ENCODE data around the gene IL31. TPM values are rescaled to one million over a fixed set of nuclear protein-coding genes. Genes with fewer than 3 reads are reported as not detected.

IL31 gene
- total and polyA plus RNA-seq, 3 donors from 2014 or later = 0.38 TPM; not detected in 2

- intact Hi-C loops (cut with DNase I; ENCODE audit: low total_unique reads) = no loop called here
- TF ChIP-seq POLR2A (IDR thresholded peaks at IDR 0.05) = no peak
- TF ChIP-seq CTCF (IDR thresholded peaks at IDR 0.05) = no peak
These were observed 11.0 kb downstream of the IL31 start for GRCh38 chr12:122162976-122163375.

GRCh38 chr12:122161682-122162081 is 12.3 kb downstream of the IL31 start:
- 85 to 87% methylated on average over 8 of the region's 8 CpGs for WGBS, 2 donors
- DNase-seq = no peak
- intact Hi-C loops (cut with DNase I; ENCODE audit: low total_unique reads) = no loop called here
- Histone ChIP-seq H3K4me1 (no peaks in the 10 kb centered on the region), H3K27me3 (no peaks in the 10 kb centered on the region), H3K36me3 (ENCODE audit: low read depth, missing control alignments) (no peaks in the 10 kb centered on the region), H3K4me3 (no peak overlapping the region), H3K9me3 (no peaks in the 10 kb centered on the region), H3K27ac (no peak overlapping the region)
- no peak for TF ChIP-seq POLR2A (IDR thresholded peaks at IDR 0.05)
- TF ChIP-seq CTCF (IDR thresholded peaks at IDR 0.05) = no peak

More at GRCh38 chr12:122162976-122163375, 11.0 kb downstream of the IL31 start:
- Histone ChIP-seq H3K9me3 (no peaks in the 10 kb centered on the region), H3K27me3 (no peaks in the 10 kb centered on the region), H3K27ac (no peak overlapping the region), H3K4me1 (no peaks in the 10 kb centered on the region), H3K4me3 (no peak overlapping the region), H3K36me3 (ENCODE audit: low read depth, missing control alignments) (no peaks in the 10 kb centered on the region)
- WGBS, 2 donors = 91 to 92% methylated on average over 3 of the region's 3 CpGs
- no peak for DNase-seq

- 85 to 86% methylated on average over 11 of the region's 11 CpGs for WGBS, 2 donors
- Histone ChIP-seq H3K9me3 (no peaks in the 10 kb centered on the region), H3K27me3 (no peaks in the 10 kb centered on the region), H3K4me1 (no peaks in the 10 kb centered on the region), H3K4me3 (no peak overlapping the region), H3K27ac (no peak overlapping the region), H3K36me3 (ENCODE audit: low read depth, missing control alignments) (no peaks in the 10 kb centered on the region)
- intact Hi-C loops (cut with DNase I; ENCODE audit: low total_unique reads) = no loop called here
- TF ChIP-seq CTCF (IDR thresholded peaks at IDR 0.05) = no peak
- no peak for TF ChIP-seq POLR2A (IDR thresholded peaks at IDR 0.05)
- DNase-seq = no peak
These were observed 13.3 kb downstream of the IL31 start for GRCh38 chr12:122160761-122161160.

- Histone ChIP-seq H3K27ac (no peak overlapping the region), H3K27me3 (no peaks in the 10 kb centered on the region), H3K4me3 (no peak overlapping the region), H3K9me3 (no peaks in the 10 kb centered on the region), H3K4me1 (no peaks in the 10 kb centered on the region), H3K36me3 (ENCODE audit: low read depth, missing control alignments) (no peaks in the 10 kb centered on the region)
- no peak for DNase-seq
- 68 to 79% methylated on average over 4 of the region's 4 CpGs for WGBS, 2 donors
- intact Hi-C loops (cut with DNase I; ENCODE audit: low total_unique reads) = no loop called here
- no peak for TF ChIP-seq POLR2A (IDR thresholded peaks at IDR 0.05)
- TF ChIP-seq CTCF (IDR thresholded peaks at IDR 0.05) = no peak
These were observed 14.1 kb downstream of the IL31 start for GRCh38 chr12:122159882-122160281.

GRCh38 chr12:122158700-122159285 is 15.2 kb downstream of the IL31 start:
- no peak for DNase-seq
- 94 to 95% methylated on average over 7 of the region's 7 CpGs for whole genome bisulfite sequencing, 2 donors
- TF ChIP-seq CTCF (IDR thresholded peaks at IDR 0.05) = no peak
- no peak for TF ChIP-seq POLR2A (IDR thresholded peaks at IDR 0.05)
- Histone ChIP-seq H3K27me3 (no peaks in the 10 kb centered on the region), H3K4me1 (no peaks in the 10 kb centered on the region), H3K9me3 (no peaks in the 10 kb centered on the region), H3K27ac (no peak overlapping the region), H3K36me3 (ENCODE audit: low read depth, missing control alignments) (no peaks in the 10 kb centered on the region), H3K4me3 (no peak overlapping the region)
- intact Hi-C loops (cut with DNase I; ENCODE audit: low total_unique reads) = no loop called here

Data from testis (tissue), 3 donors.